GM18868 (cell line): ENCODE measurements around the gene COL25A1.

Experiments used
- ATAC-seq: cut with Tn5 transposase; IDR thresholded peaks from one replicate; pipeline ENCODE4 v1.9.1; 2021; ENCODE audit warnings: mild to moderate bottlenecking, moderate library complexity; ENCODE audit not compliant: unreplicated experiment

COL25A1 gene

GRCh38 chr4:109216085-109216696, 86.3 kb downstream of the COL25A1 start:
- no peak for ATAC-seq

- no peak for ATAC-seq
Observed at GRCh38 chr4:109215506-109215905, 87.0 kb downstream of the COL25A1 start.

DNA sequence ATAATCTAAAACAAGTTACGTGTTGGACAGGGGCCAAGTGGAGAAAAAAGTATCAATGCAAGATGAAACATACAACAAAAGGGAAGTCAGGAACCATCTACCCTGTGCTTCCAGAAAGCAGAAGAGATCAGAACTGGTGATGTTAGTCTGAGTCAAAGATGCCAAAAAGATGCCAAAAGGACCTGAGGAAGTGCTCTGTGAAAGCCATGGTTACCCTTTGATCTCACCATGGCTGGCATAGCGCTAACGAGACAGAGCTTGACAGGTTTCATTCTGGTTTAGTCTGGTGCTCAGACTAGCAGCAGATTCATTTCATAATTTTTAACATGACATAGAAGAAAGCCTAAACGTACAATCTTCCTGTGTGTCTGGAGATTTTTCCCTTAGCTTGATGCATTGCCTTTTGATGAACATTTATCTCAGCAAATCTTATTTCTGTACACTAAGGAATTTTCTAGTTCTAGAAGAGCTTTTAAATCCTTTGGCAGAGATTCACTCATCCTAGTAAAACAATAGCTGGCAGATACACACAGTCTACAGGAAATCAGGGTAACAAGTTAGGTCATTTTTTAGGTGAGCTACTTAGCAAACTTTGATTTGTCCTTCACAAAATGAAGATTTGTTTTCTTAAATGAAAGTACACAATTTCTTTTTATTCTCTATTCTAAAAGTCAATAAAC, 87.7 kb downstream of the COL25A1 start:
- no peak for ATAC-seq

GRCh38 chr4:109213056-109213455, 89.4 kb downstream of the COL25A1 start:
- ATAC-seq = no peak

DNA sequence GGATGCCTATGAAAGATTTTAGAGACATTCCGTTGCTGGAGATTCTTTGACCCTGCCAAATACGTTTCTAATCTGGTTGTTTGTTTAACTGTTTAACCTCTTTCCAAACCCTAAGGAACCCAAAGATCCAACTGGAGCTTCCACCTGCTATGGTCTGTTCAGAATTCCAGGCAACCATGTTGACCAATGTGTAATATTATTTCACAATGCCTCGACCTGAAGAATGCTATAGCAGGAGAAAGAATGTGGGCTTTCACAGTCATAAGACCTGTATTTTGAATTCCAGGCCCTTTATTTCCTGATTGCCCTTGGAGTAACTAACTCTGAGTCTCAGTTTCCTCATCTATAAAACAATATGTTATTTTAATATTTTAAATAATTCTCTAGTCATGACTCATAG, 90.8 kb downstream of the COL25A1 start:
- no peak for ATAC-seq

GRCh38 chr4:109209647-109210046, 92.8 kb downstream of the COL25A1 start:
- ATAC-seq = no peak

- ATAC-seq = no peak
Observed at GRCh38 chr4:109207898-109208297, 94.6 kb downstream of the COL25A1 start.

DNA sequence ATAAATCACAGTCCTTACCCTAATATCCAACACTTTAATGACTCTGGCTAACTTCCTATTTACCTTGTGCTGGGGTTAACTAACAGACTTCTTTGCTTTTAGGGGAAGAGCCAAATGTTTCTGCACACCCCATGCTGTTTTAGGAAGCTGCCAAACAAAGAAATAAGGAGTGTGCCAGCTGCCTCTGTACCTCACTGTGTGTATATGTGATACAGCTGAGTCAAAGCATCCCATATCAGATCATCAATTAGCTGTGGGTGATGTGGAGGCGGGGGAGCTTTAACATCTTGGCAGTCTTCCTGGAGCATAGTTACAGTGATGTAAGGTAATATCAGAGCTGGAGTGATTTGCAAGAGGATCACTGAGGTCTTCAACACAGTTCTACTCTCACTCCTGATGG, 95.4 kb downstream of the COL25A1 start:
- no peak for ATAC-seq

- ATAC-seq = no peak
Observed at GRCh38 chr4:109206620-109207019, 95.8 kb downstream of the COL25A1 start.

DNA sequence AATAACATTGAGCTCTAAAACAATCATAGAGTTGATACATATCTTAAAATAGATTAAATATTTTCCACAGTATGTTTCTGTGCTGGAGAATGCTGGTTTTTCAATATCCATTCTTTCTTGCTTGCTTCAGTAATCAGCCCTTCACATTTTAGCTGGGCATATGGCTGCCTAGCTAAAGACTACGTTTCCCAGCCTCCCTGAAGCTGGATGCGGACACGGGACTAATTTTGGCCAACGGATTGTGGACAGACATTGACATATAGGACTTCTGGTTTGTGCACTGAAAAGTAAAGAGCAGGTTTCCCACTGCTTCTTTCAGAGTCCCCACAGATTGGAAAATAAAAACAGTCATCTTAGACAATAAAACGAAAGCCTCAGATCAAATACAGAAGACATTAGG, 97.3 kb downstream of the COL25A1 start:
- no peak for ATAC-seq

DNA sequence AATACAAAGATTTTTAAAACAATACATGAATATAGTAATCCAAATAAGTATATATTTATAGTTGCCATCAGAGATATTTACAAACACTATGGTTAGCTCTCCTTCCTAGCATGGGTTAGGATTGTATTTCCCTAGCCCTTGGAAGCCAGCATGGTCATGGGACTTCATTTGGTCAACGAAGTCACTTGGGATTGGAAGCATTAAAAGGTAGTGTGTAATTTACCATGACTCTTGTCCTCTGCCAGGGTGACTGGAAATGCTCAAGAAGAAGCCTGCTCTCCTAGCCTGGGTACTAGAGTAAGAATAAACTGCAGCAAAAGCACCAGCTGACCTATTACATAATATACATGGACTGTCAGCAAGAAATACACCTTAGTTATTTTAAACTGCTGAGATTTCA, 102.9 kb downstream of the COL25A1 start:
- ATAC-seq = no peak

DNA sequence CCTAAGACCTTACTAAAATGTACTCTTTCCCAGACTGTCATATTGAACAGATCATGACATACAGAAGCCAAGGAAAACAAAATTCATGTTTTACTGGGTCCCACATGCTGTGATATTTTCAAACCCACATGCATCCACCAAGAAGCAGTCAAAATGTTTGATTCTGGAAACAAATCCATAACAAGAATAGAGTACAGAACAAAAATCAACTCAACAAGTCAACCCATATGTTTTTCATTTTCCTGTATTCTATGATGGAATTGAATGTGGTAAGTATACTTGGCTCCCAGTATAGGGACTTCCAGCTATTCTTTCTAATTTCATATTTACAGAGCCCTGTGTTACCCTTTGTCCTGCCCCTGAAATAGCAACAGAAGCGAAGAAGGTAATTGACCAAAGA, 106.8 kb downstream of the COL25A1 start:
- no peak for ATAC-seq

GRCh38 chr4:109191216-109191615, 111.2 kb downstream of the COL25A1 start:
- ATAC-seq = no peak

DNA sequence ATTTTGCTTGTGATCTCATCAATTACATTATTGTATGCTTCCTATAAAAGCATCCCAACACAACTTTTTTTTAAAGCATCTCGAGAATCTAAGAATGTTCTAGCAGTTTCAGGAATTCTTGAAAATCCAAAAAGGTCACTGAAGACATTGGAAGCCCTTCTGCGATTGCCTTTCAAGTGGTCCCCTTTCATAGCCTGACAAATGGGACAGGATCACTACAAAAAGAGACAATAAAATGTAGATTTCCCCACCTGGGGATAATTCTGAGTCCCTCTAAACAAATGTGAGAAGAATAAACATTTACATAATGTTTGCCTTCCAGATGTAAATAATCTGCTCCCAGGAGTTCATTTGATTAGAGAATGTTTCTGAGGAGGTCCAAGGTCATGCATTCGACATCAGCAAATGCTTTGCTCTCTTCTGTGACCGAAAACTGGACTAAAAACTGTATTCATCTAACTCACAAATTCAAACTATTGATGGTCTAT, 116.0 kb downstream of the COL25A1 start:
- ATAC-seq = no peak

DNA sequence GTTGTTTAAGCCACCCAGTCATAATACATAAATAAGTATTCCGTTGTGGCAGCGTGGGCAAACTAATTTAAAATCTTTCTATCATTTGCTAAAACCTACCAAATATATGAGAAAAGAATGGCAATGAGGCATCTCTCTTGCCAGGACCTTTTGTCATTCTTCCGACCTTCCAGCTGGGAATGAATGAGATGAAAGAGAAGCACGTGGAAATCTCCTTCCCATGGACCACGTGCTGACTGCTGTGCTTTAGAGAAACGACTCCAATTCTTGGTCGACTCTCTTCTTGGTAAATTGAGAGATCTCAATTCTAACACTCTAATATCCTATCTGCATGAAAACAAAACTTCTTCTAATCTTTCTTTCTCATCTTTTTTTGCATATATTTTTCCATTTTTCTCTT, 116.5 kb downstream of the COL25A1 start:
- no peak for ATAC-seq

GRCh38 chr4:109185548-109185947, 116.9 kb downstream of the COL25A1 start:
- no peak for ATAC-seq

GRCh38 chr4:109184491-109184961, 117.9 kb downstream of the COL25A1 start:
- no peak for ATAC-seq

- ATAC-seq = no peak
Observed at GRCh38 chr4:109183931-109184490, 118.4 kb downstream of the COL25A1 start.

- no peak for ATAC-seq
Observed at GRCh38 chr4:109182696-109183095, 119.8 kb downstream of the COL25A1 start.

DNA sequence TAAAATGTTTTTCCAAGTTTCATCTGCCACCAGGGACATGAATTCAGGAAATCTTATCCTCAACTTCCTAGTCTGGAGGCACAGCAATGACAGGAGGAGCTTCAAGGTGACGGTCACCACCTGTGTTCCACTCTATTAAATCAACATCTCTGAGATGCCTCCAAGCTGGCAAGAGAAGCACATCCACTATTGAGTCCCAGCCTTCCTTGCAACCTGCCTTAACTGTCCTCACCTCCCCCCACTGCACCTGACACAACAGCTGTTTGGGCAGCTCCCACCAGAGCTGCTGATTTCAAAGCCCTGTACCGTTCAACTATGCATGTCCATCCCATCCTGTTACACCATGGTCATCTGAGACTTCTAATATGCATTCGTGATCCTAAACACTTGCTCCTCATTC, 123.4 kb downstream of the COL25A1 start:
- ATAC-seq = no peak

DNA sequence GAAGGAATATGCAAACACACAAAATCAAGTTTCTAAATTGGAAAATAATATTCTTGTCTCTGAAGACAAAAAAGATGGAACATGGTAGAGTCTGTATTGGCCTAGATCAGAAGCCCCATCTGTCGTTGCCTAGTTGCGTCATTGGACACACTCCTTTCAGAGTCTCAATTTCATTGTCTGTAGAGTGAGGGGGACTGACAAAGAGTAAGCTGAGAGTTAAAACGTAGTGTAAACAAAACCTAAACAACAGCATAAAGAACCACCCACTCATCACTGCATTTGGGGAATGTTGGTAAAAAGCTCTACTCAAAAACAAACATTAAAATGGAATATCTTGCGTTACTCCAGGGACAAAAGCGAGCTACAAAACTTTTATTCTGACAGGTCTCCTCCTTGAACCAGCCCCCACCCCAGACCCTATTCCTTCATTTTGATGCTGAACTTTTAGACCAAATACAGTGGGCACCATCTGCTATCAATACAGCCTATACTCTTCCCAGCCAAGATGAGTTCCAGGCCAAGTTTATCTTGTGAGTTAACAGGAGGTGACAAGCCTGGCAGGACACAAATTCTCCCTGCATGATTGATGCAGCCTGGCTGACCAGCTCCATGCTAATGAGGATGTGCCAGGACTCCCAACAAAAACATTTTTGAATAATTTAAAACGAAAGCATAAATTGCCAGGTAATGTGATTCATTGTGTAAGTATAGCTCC, 125.2 kb downstream of the COL25A1 start:
- ATAC-seq = no peak
